Measurements from ENCODE around the gene C1orf216.
A peak's percentile ranks its signal among the peaks of the same experiment; 100 is the strongest.
"Not testable (repeated sequence)": the region's sequence is repeated elsewhere in the genome, so short reads cannot be mapped to it uniquely, and the experiment has no call there.

C1orf216 gene

DNA sequence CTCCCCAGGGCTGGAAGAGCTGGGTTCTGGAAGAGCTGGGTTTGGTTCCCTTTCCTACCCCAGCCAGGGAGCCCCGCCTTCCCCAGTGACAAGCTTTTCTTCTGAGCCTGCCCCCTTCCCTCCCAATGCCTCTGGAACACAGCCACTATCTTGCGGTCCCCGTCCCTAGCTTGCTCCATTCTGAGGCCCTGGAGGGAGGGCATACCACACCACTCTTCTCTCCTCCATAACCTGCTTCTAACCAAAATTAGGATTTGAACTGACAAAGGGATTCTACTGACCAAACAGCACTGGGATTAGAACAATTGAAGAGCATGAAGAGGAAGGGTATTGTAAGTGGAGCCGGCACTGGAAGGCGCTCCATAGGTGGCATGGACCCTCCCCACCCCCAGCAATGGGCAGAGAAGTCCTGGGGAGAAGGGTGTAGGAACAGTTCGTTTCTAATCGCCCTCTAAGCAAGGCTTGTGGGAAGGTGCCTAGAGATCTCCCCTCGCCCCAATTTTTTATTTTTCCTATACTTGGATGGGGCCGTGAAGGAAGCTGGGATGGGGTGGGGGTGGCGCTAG lies 690 bp downstream of the C1orf216 start:
- in situ Hi-C loops (cut with MboI; ENCODE audit: low sequenced_read_pairs, unreplicated experiment) = loop anchor here (5.0 to 25.0 kb wide), 2 partner anchors 151 to 256 kb away; no protein-coding TSS in a partner anchor
- no peak for DNase-seq (ENCODE audit: low spot score)
- TF ChIP-seq, protein P1, sequence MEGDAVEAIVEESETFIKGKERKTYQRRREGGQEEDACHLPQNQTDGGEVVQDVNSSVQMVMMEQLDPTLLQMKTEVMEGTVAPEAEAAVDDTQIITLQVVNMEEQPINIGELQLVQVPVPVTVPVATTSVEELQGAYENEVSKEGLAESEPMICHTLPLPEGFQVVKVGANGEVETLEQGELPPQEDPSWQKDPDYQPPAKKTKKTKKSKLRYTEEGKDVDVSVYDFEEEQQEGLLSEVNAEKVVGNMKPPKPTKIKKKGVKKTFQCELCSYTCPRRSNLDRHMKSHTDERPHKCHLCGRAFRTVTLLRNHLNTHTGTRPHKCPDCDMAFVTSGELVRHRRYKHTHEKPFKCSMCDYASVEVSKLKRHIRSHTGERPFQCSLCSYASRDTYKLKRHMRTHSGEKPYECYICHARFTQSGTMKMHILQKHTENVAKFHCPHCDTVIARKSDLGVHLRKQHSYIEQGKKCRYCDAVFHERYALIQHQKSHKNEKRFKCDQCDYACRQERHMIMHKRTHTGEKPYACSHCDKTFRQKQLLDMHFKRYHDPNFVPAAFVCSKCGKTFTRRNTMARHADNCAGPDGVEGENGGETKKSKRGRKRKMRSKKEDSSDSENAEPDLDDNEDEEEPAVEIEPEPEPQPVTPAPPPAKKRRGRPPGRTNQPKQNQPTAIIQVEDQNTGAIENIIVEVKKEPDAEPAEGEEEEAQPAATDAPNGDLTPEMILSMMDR (IDR thresholded peaks at IDR 0.05; ENCODE audit: borderline replicate concordance, control extremely low read depth, extremely low read depth, insufficient read depth, missing control alignments) = no peak

DNA sequence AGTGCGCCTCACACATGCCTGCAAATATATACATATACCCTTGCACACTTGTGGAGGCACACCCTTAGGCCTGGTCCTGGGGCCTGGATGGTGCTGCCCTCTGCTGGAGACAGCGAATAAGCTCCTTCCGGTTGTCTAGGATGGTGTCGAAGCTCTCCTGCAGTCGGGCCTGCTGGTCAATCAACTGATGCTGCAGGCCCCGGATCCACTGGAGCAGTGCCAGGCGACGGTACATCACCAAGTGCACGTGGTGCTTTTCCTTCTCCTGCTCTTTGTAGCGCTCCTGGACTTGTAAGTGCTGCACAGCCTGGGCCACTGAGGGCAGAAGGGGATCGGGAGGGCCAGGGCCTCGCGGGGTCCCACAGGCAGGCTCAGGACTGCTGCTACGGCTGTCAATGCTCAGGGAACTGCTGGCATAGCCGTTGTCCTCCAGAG lies 3.1 kb downstream of the C1orf216 start:
- DNase-seq (ENCODE audit: low spot score) = peak; percentile 85
- in situ Hi-C loops (cut with MboI; ENCODE audit: low sequenced_read_pairs, unreplicated experiment) = loop anchor here (5.0 to 25.0 kb wide), 2 partner anchors 148 to 253 kb away; no protein-coding TSS in a partner anchor
- TF ChIP-seq, protein P1 (IDR thresholded peaks at IDR 0.05; ENCODE audit: borderline replicate concordance, control extremely low read depth, extremely low read depth, insufficient read depth, missing control alignments) = peak; percentile 72

DNA sequence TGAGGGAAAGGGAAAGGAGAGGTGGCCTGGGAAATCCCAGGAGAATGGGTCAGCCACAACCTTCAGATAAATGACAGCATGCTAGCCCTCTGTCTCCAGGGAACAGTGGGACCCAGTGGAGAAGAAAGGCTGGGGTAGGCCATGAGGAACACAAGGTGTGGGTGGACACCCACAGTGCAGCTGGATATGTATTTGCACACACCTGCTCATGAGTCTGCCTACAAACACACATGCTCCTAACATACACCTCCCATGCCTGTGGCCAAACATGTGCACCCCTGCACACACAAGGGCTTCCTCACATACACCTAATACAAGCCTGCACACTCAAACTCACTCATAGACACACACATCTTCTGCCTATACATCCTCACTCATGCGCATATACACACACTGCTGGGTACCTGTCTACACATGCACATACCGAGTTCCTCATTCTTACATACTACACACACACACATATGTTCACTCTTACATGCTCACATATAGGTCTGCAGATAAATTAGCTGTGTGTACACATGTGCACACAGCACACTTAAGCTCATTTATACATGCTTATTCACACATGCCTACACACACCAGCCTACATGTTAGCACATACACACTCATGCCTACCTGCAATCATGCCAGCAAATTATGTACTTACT lies 3.6 kb downstream of the C1orf216 start:
- in situ Hi-C loops (cut with MboI; ENCODE audit: low sequenced_read_pairs, unreplicated experiment) = loop anchor here (5.0 to 25.0 kb wide), 2 partner anchors 148 to 253 kb away; no protein-coding TSS in a partner anchor
- TF ChIP-seq, protein P1 (IDR thresholded peaks at IDR 0.05; ENCODE audit: borderline replicate concordance, control extremely low read depth, extremely low read depth, insufficient read depth, missing control alignments) = no peak
- no peak for DNase-seq (ENCODE audit: low spot score)

DNA sequence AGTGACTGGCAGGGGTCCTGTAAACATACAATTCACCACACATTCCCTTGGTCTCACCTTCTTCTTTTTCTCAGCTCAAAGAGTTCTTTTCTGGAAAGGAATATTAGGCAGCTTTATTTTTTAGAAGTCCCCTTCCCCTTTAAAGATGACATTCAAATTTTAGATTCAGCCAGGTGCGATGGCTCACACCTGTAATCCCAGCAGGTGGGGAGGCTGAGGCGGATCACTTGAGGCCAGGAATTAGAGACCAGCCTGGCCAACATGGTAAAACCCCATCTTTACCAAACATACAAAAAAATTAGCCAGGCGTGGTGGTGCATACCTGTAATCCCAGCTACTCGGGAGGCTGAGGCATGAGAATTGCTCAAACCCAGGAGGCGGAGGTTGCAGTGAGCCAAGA lies 7.6 kb downstream of the C1orf216 start:
- not testable (repeated sequence) for DNase-seq (ENCODE audit: low spot score)
- in situ Hi-C loops (cut with MboI; ENCODE audit: low sequenced_read_pairs, unreplicated experiment) = loop anchor here (25.0 kb wide), 1 partner anchor 249 kb away; no protein-coding TSS in a partner anchor

DNA sequence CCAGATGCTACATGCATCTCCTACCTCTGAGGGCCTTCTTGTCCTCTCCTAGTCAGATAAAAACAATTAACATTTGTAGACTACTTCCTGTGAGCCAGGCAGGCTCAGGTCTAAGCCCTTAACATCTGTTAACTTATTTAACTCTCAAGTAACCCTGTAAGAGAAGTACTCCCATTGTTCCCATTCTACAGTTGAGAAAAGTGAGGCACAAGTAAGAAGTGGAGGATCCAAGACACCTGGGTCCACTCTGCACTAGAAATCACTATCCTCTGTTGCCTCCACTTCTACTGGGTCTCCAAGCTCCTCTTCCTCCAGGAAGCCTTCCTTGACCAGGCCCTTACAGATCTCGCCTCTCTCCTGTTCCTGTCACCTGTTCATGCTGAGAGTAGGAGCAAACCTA lies 9.7 kb downstream of the C1orf216 start:
- in situ Hi-C loops (cut with MboI; ENCODE audit: low sequenced_read_pairs, unreplicated experiment) = loop anchor here (25.0 kb wide), 1 partner anchor 247 kb away; no protein-coding TSS in a partner anchor
- no peak for DNase-seq (ENCODE audit: low spot score)
- TF ChIP-seq, protein P1 (IDR thresholded peaks at IDR 0.05; ENCODE audit: borderline replicate concordance, control extremely low read depth, extremely low read depth, insufficient read depth, missing control alignments) = no peak

DNA sequence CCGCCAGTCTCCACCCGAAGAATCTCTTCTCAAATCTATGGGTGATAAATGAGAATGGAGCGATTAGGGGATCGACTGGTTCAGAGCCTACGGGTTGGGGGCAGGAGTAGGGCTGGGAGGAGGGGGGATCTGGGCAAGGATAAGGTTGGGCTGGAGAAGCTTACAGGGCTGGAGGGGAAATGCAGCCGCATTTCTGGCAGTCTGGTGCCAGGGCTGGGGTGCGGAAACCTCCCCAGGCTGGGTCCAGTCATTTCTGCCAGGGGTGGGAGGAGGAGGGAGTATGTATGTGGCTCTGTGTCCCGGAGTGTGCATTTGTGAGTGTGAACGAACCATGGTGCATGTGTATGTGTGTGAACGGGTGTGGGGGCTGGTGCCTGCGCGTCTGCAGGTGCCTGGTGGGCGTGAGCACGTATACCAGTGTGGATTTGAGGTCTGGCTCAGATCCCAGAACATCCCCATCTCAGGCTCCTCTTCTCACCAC lies 10.2 kb downstream of the C1orf216 start:
- no peak for DNase-seq (ENCODE audit: low spot score)
- in situ Hi-C loops (cut with MboI; ENCODE audit: low sequenced_read_pairs, unreplicated experiment) = loop anchor here (25.0 kb wide), 1 partner anchor 246 kb away; no protein-coding TSS in a partner anchor
- TF ChIP-seq, protein P1 (IDR thresholded peaks at IDR 0.05; ENCODE audit: borderline replicate concordance, control extremely low read depth, extremely low read depth, insufficient read depth, missing control alignments) = no peak

Data from GM13976 (cell line).